A549 (cell line): ENCODE measurements around the gene G2E3. TPM values are rescaled to one million over a fixed set of nuclear protein-coding genes. Genes with fewer than 3 reads are reported as not detected.

Source experiments
- ATAC-seq, 2 experiments: fragments of 200-7000 bp in 1 of 2; fragments of >200 bp in 1 of 2; cut with Nextera tagmentation in 1 of 2; cut with Tn5 transposase in 1 of 2; 3 replicates each; pipeline versions ENCODE4 v1.8.0 to v1.9.1; 2018 to 2020; ENCODE audit warnings: mild to moderate bottlenecking in 1 of 2, moderate library complexity in 1 of 2
- CTCF ChIA-PET: fragments of 300-600 bp; sonication (Branson Sonifier 250); formaldehyde crosslinking; extraction: SDS; loops from one replicate; lab custom pipeline; 2021; ENCODE audit warnings: antibody characterized with exemption, inconsistent platforms; lab: Yijun Ruan, JAX
- POLR2A ChIA-PET: fragments of 350-600 bp; formaldehyde crosslinking; extraction: SDS; loops from one replicate; lab custom pipeline; 2021; ENCODE audit warnings: antibody characterized with exemption, inconsistent platforms; lab: Yijun Ruan, JAX
- DNase-seq, 2 experiments: peaks; one replicate each; pipeline versions ENCODE4 v3.0.0 to v3.0.0-alpha.2; 2011 to 2016; ENCODE audit warnings: low read depth in 1 of 2, low spot score in 1 of 2
- FAIRE-seq: peaks from 2 replicates; lab custom pipeline; 2011; peaks lifted over from hg19 to GRCh38; lab: Jason Lieb, UNC
- H3K27ac ChIP-seq, 2 experiments: fragments of >200 bp; sonication (Bioruptor Twin); formaldehyde crosslinking; 3 replicates each; pipeline ENCODE4 v1.5.1; 2016 to 2017
- H3K4me1 ChIP-seq: fragments of >200 bp; sonication (Bioruptor Twin); formaldehyde crosslinking; 3 replicates; pipeline ENCODE4 v1.6.1; 2016
- H3K4me2 ChIP-seq: fragments of >200 bp; sonication (Bioruptor Twin); formaldehyde crosslinking; 3 replicates; pipeline ENCODE4 v1.6.1; 2016
- H3K4me3 ChIP-seq: fragments of >200 bp; sonication (Bioruptor Twin); formaldehyde crosslinking; 3 replicates; pipeline ENCODE4 v1.5.1; 2016
- H3K9me3 ChIP-seq: fragments of >200 bp; sonication (Bioruptor Twin); formaldehyde crosslinking; 3 replicates; pipeline ENCODE4 v1.6.1; 2016
- BCL3 ChIP-seq: fragments of >200 bp; sonication (Bioruptor Twin); formaldehyde crosslinking; IDR thresholded peaks from 3 replicates; pipeline ENCODE4 v1.6.1; 2016
- CBX2 ChIP-seq: fragments of 200-600 bp; sonication (generic); IDR thresholded peaks from 2 replicates; pipeline ENCODE4 v1.6.1; 2016; ENCODE audit warnings: low read depth, mild to moderate bottlenecking, borderline replicate concordance
- EHF ChIP-seq: fragments of 250-450 bp; sonication (Bioruptor Pico); IDR thresholded peaks from 2 replicates; pipeline ENCODE4 v1.5.0; 2020; ENCODE audit warnings: mild to moderate bottlenecking
- EP300 ChIP-seq, 2 experiments: fragments of >200 bp; sonication (Bioruptor Twin); formaldehyde crosslinking; IDR thresholded peaks; 2 replicates in 1 of 2; 3 replicates in 1 of 2; pipeline ENCODE4 v1.6.1; 2016 to 2017
- FOSL2 ChIP-seq, 2 experiments: fragments of 450-650 bp in 1 of 2; fragments of >200 bp in 1 of 2; sonication (Bioruptor Twin) in 1 of 2; formaldehyde crosslinking; IDR thresholded peaks; 2 replicates each; pipeline versions ENCODE4 v1.5.0 to v1.6.1; 2016 to 2020; ENCODE audit warnings: mild to moderate bottlenecking in 1 of 2, moderate library complexity in 1 of 2
- HOXA7 ChIP-seq: fragments of 250-450 bp; sonication (Bioruptor Pico); IDR thresholded peaks from 2 replicates; pipeline ENCODE4 v1.5.0; 2020; ENCODE audit warnings: mild to moderate bottlenecking, moderate library complexity
- HOXB5 ChIP-seq: fragments of 250-450 bp; sonication (Bioruptor Pico); IDR thresholded peaks from 2 replicates; pipeline ENCODE4 v1.5.0; 2020; ENCODE audit warnings: mild to moderate bottlenecking, moderate library complexity
- KDM5A ChIP-seq: fragments of 200-600 bp; sonication (generic); IDR thresholded peaks from 2 replicates; pipeline ENCODE4 v1.6.1; 2016; ENCODE audit warnings: antibody characterized with exemption, mild to moderate bottlenecking
- NPAS2 ChIP-seq: fragments of 250-450 bp; sonication (Bioruptor Pico); IDR thresholded peaks from 2 replicates; pipeline ENCODE4 v1.8.0; 2022; ENCODE audit warnings: mild to moderate bottlenecking, moderate library complexity, borderline replicate concordance
- PBX3 ChIP-seq: IDR thresholded peaks from 2 replicates; pipeline ENCODE4 v1.6.1; 2012
- RAD21 ChIP-seq, 2 experiments: fragments of >200 bp in 1 of 2; sonication (Bioruptor Twin) in 1 of 2; formaldehyde crosslinking in 1 of 2; IDR thresholded peaks in 1 of 2; conservative IDR thresholded peaks in 1 of 2; 2 replicates in 1 of 2; 3 replicates in 1 of 2; pipeline ENCODE4 v1.6.1; 2012 to 2018; ENCODE audit warnings: inconsistent platforms in 1 of 2
- REST ChIP-seq: fragments of 200-600 bp; sonication (generic); IDR thresholded peaks from 2 replicates; pipeline ENCODE4 v1.6.1; 2016; ENCODE audit warnings: antibody characterized with exemption, mild to moderate bottlenecking, moderate library complexity
- SREBF2 ChIP-seq: fragments of 450-650 bp; IDR thresholded peaks from 2 replicates; pipeline ENCODE4 v1.6.1; 2014; ENCODE audit warnings: mild to moderate bottlenecking, moderate library complexity
- TP53 ChIP-seq: fragments of 250-450 bp; sonication (Bioruptor Pico); IDR thresholded peaks from 2 replicates; pipeline ENCODE4 v1.5.0; 2021; ENCODE audit warnings: mild to moderate bottlenecking, moderate library complexity
- ZSCAN20 ChIP-seq: fragments of 250-450 bp; sonication (Bioruptor Pico); IDR thresholded peaks from 2 replicates; pipeline ENCODE4 v1.8.0; 2022; ENCODE audit warnings: mild to moderate bottlenecking, moderate library complexity
- WGBS: methylation state at CpG from one replicate; pipeline ENCODE4 v1.1.6; 2017; ENCODE audit errors: missing lambda C conversion rate; 5-methylcytosine and 5-hydroxymethylcytosine counted together
- polyA plus RNA-seq, 4 experiments: library from polyadenylated mRNA; depleted of rRNA in 3 of 4; stranded (reverse); fragments of >200 nt; fragmentation: RNase III in 1 of 4; extraction: RNeasy Plus Mini Kit Qiagen cat#74134 plus additional on column Dnase treatment in 1 of 4; gene quantifications; 2 replicates in 3 of 4; 3 replicates in 1 of 4; pipeline ENCODE4 v1.2.3, GENCODE V29; 2011 to 2017
- TF ChIP-seq, protein P1 (sequence below): fragments of >200 bp; sonication (Bioruptor Twin); formaldehyde crosslinking; IDR thresholded peaks from 3 replicates; pipeline ENCODE4 v1.5.1; 2016
- TF ChIP-seq, protein P2 (sequence below): fragments of 450-650 bp; IDR thresholded peaks from 2 replicates; pipeline ENCODE4 v1.6.1; 2014; ENCODE audit warnings: antibody characterized with exemption
- TF ChIP-seq, protein P3 (sequence below): fragments of 250-450 bp; sonication (Bioruptor Pico); IDR thresholded peaks from 2 replicates; pipeline ENCODE4 v1.5.0; 2021; ENCODE audit warnings: mild to moderate bottlenecking, moderate library complexity, borderline replicate concordance

The G2E3 gene
- polyA plus RNA-seq, 2 of the 4 experiments (the other 2 are of a cell fraction), result 18.2 to 27.9 TPM

GRCh38 chr14:30569903-30570226 is 10.9 kb downstream of the G2E3 start:
- TF ChIP-seq RAD21 (conservative IDR thresholded peaks at IDR 0.05 in 1 of 2, IDR thresholded peaks at IDR 0.05 in 1 of 2), result no peak
- TF ChIP-seq NPAS2, result no peak
- TF ChIP-seq SREBF2, result no peak
- TF ChIP-seq EHF (CRISPR knock-in tag), result no peak
- no peak for TF ChIP-seq PBX3
- no peak for TF ChIP-seq HOXB5 (CRISPR knock-in tag)
- TF ChIP-seq, protein P1, sequence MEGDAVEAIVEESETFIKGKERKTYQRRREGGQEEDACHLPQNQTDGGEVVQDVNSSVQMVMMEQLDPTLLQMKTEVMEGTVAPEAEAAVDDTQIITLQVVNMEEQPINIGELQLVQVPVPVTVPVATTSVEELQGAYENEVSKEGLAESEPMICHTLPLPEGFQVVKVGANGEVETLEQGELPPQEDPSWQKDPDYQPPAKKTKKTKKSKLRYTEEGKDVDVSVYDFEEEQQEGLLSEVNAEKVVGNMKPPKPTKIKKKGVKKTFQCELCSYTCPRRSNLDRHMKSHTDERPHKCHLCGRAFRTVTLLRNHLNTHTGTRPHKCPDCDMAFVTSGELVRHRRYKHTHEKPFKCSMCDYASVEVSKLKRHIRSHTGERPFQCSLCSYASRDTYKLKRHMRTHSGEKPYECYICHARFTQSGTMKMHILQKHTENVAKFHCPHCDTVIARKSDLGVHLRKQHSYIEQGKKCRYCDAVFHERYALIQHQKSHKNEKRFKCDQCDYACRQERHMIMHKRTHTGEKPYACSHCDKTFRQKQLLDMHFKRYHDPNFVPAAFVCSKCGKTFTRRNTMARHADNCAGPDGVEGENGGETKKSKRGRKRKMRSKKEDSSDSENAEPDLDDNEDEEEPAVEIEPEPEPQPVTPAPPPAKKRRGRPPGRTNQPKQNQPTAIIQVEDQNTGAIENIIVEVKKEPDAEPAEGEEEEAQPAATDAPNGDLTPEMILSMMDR, result no peak
- DNase-seq, result no peak
- Histone ChIP-seq H3K4me1 (peaks cover 49% of the 10 kb centered on the region), H3K9me3 (no peaks in the 10 kb centered on the region), H3K4me2 (peak overlapping the region; percentile 36), H3K4me3 (no peak overlapping the region), H3K27ac (no peak overlapping the region)
- FAIRE-seq, result no peak
- ChIA-PET CTCF (interaction anchor here (1.1 kb wide), 1 partner anchor 13 kb away, joined by 3 read pairs; no protein-coding TSS in a partner anchor), POLR2A (no interaction called here)
- peak in 1 of 2 experiments; percentile 39; a peak in 1 of 6 replicates for ATAC-seq
- 64% methylated on average over 1 of the region's 1 CpG for WGBS

GRCh38 chr14:30572237-30572636 is 13.3 kb downstream of the G2E3 start:
- FAIRE-seq, result no peak

More at GRCh38 chr14:30572237-30572636, 13.3 kb downstream of the G2E3 start:
- H3K4me3 ChIP-seq, result no peak overlapping the region
- H3K4me1 ChIP-seq, result peaks cover 46% of the 10 kb centered on the region
- H3K4me2 ChIP-seq, result no peak overlapping the region
- CTCF ChIA-PET, result interaction anchor here (0.7 to 1.0 kb wide), 2 partner anchors 8 to 118 kb away, joined by 3 to 4 read pairs; no protein-coding TSS in a partner anchor
- POLR2A ChIA-PET, result no interaction called here
- ATAC-seq, result no peak
- no peaks in the 10 kb centered on the region for H3K9me3 ChIP-seq
- WGBS, result 71% methylated on average over 3 of the region's 3 CpGs
- TF ChIP-seq FOSL2 (IDR thresholded peaks at IDR 0.05) (no peak), FOSL2 (CRISPR knock-in tag; IDR thresholded peaks at IDR 0.05) (no peak), BCL3 (no peak), ZSCAN20 (no peak), KDM5A (no peak), EP300 (IDR thresholded peaks at IDR 0.05) (no peak), REST (no peak), RAD21 (conservative IDR thresholded peaks at IDR 0.05 in 1 of 2, IDR thresholded peaks at IDR 0.05 in 1 of 2) (no peak), HOXA7 (CRISPR knock-in tag) (no peak), TP53 (CRISPR knock-in tag) (no peak), CBX2 (no peak)
- TF ChIP-seq, protein P2, sequence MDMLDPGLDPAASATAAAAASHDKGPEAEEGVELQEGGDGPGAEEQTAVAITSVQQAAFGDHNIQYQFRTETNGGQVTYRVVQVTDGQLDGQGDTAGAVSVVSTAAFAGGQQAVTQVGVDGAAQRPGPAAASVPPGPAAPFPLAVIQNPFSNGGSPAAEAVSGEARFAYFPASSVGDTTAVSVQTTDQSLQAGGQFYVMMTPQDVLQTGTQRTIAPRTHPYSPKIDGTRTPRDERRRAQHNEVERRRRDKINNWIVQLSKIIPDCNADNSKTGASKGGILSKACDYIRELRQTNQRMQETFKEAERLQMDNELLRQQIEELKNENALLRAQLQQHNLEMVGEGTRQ, result no peak
- TF ChIP-seq, protein P3, sequence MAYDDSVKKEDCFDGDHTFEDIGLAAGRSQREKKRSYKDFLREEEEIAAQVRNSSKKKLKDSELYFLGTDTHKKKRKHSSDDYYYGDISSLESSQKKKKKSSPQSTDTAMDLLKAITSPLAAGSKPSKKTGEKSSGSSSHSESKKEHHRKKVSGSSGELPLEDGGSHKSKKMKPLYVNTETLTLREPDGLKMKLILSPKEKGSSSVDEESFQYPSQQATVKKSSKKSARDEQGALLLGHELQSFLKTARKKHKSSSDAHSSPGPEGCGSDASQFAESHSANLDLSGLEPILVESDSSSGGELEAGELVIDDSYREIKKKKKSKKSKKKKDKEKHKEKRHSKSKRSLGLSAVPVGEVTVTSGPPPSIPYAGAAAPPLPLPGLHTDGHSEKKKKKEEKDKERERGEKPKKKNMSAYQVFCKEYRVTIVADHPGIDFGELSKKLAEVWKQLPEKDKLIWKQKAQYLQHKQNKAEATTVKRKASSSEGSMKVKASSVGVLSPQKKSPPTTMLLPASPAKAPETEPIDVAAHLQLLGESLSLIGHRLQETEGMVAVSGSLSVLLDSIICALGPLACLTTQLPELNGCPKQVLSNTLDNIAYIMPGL (CRISPR knock-in tag), result no peak
- TF ChIP-seq, protein P1, result no peak
- H3K27ac ChIP-seq, result no peak overlapping the region
- no peak for DNase-seq
